K562 (cell line): ENCODE results near the gene AKR1C3. TPM values are rescaled to one million over a fixed set of nuclear protein-coding genes. Genes with fewer than 3 reads are reported as not detected.
A peak's percentile ranks its signal among the peaks of the same experiment; 100 is the strongest.

Source experiments
- ARNT ChIP-seq, 2 experiments: fragments of 450-650 bp; IDR thresholded peaks; 2 replicates each; pipeline ENCODE4 v1.6.1; 2016; ENCODE audit warnings: mild to moderate bottlenecking in 1 of 2
- BCL6 ChIP-seq: fragments of 250-450 bp; sonication (Bioruptor Pico); IDR thresholded peaks from 2 replicates; pipeline ENCODE4 v1.4.0; 2020
- EP400 ChIP-seq: fragments of 450-650 bp; IDR thresholded peaks from 2 replicates; pipeline ENCODE4 v1.6.1; 2017; ENCODE audit warnings: antibody characterized with exemption, mild to moderate bottlenecking, moderate library complexity
- ESRRB ChIP-seq: fragments of 250-450 bp; sonication (Bioruptor Pico); IDR thresholded peaks from 2 replicates; pipeline ENCODE4 v1.5.0; 2020; ENCODE audit warnings: mild to moderate bottlenecking, moderate library complexity, borderline replicate concordance
- FOXA3 ChIP-seq, 2 experiments: fragments of 450-650 bp in 1 of 2; sonication (generic) in 1 of 2; formaldehyde crosslinking; IDR thresholded peaks in 1 of 2; conservative IDR thresholded peaks in 1 of 2; 2 replicates each; pipeline versions ENCODE4 v1.4.0 to v1.8.0; 2020 to 2022; ENCODE audit warnings: mild to moderate bottlenecking in 2 of 2, missing genetic modification reagents in 1 of 2
- FOXK2 ChIP-seq, 2 experiments: fragments of 450-650 bp; IDR thresholded peaks in 1 of 2; conservative IDR thresholded peaks in 1 of 2; 2 replicates each; pipeline ENCODE4 v1.6.1; 2016; ENCODE audit warnings: low read depth in 2 of 2, mild to moderate bottlenecking in 1 of 2
- GABPA ChIP-seq: fragments of 200-800 bp; sonication (Bioruptor generic); conservative IDR thresholded peaks from 2 replicates; pipeline ENCODE4 v1.6.1; 2016; ENCODE audit warnings: low read depth, missing genetic modification characterization, missing compliant biosample characterization
- HSF4 ChIP-seq: fragments of 250-450 bp; sonication (Bioruptor Pico); IDR thresholded peaks from 2 replicates; pipeline ENCODE4 v2.1.2; 2022; ENCODE audit warnings: mild to moderate bottlenecking, moderate library complexity, borderline replicate concordance
- IFI16 ChIP-seq: fragments of 250-450 bp; sonication (Bioruptor Pico); IDR thresholded peaks from 2 replicates; pipeline ENCODE4 v2.1.2; 2022; ENCODE audit warnings: mild to moderate bottlenecking, inconsistent platforms
- JUNB ChIP-seq: fragments of 450-650 bp; formaldehyde crosslinking; conservative IDR thresholded peaks from 2 replicates; pipeline ENCODE4 v1.4.0; 2020; ENCODE audit warnings: mild to moderate bottlenecking
- KAT7 ChIP-seq: sonication (generic); formaldehyde crosslinking; IDR thresholded peaks from 2 replicates; pipeline ENCODE4 v1.8.0; 2022; ENCODE audit warnings: missing genetic modification reagents, mild to moderate bottlenecking, borderline replicate concordance
- KLF10 ChIP-seq: fragments of 250-450 bp; sonication (Bioruptor Pico); IDR thresholded peaks from 2 replicates; pipeline ENCODE4 v1.6.1; 2021; ENCODE audit warnings: matching md5 sums
- MTA2 ChIP-seq: fragments of 450-650 bp; IDR thresholded peaks from 2 replicates; pipeline ENCODE4 v1.6.1; 2016; ENCODE audit warnings: low read depth
- MYC ChIP-seq, 2 experiments: fragments of 250-450 bp in 1 of 2; sonication (Bioruptor Pico) in 1 of 2; IDR thresholded peaks; 2 replicates each; pipeline versions ENCODE4 v1.5.1 to v1.6.1; 2012 to 2021; ENCODE audit warnings: low read depth in 2 of 2, borderline replicate concordance in 1 of 2, improper control_type of control experiment in 1 of 2, low read length in 1 of 2, mild to moderate bottlenecking in 1 of 2, moderate library complexity in 1 of 2
- NCOA1 ChIP-seq: fragments of 450-650 bp; IDR thresholded peaks from 2 replicates; pipeline ENCODE4 v1.6.1; 2016; ENCODE audit warnings: low read depth
- NCOR1 ChIP-seq: fragments of 450-650 bp; IDR thresholded peaks from 2 replicates; pipeline ENCODE4 v1.6.1; 2016; ENCODE audit warnings: mild to moderate bottlenecking, moderate library complexity
- NFIC ChIP-seq: fragments of 450-650 bp; IDR thresholded peaks from 2 replicates; pipeline ENCODE4 v1.6.1; 2017; ENCODE audit warnings: mild to moderate bottlenecking, inconsistent platforms
- PHF20 ChIP-seq: fragments of 450-650 bp; IDR thresholded peaks from 2 replicates; pipeline ENCODE4 v1.6.1; 2018; ENCODE audit not compliant: partially characterized antibody
- RBFOX2 ChIP-seq: fragments of 200-400 bp; formaldehyde crosslinking; IDR thresholded peaks from 2 replicates; pipeline ENCODE4 v1.6.1; 2017; ENCODE audit warnings: low read depth, mild to moderate bottlenecking, low read length, moderate library complexity
- SLC30A9 ChIP-seq: fragments of 250-450 bp; sonication (Bioruptor Pico); IDR thresholded peaks from 2 replicates; pipeline ENCODE4 v1.8.0; 2022; ENCODE audit warnings: mild to moderate bottlenecking, moderate library complexity
- SMARCB1 ChIP-seq: IDR thresholded peaks from 2 replicates; pipeline ENCODE4 v1.6.1; 2011; ENCODE audit warnings: improper control_type of control experiment, low read depth; ENCODE audit not compliant: insufficient read length
- TAF15 ChIP-seq: fragments of 200-400 bp; formaldehyde crosslinking; IDR thresholded peaks from 2 replicates; pipeline ENCODE4 v1.6.1; 2017; ENCODE audit warnings: mild to moderate bottlenecking, low read depth, low read length, moderate library complexity
- UBTF ChIP-seq, 2 experiments: IDR thresholded peaks; 2 replicates each; pipeline ENCODE4 v1.6.1; 2012; ENCODE audit warnings: improper control_type of control experiment in 2 of 2, low read depth in 2 of 2, low read length in 2 of 2, borderline replicate concordance in 1 of 2
- XRCC3 ChIP-seq: fragments of 450-650 bp; IDR thresholded peaks from 2 replicates; pipeline ENCODE4 v1.6.1; 2017; ENCODE audit warnings: mild to moderate bottlenecking, moderate library complexity
- ZKSCAN8 ChIP-seq: fragments of 200-800 bp; sonication (Bioruptor generic); IDR thresholded peaks from 2 replicates; pipeline ENCODE4 v1.6.1; 2016; ENCODE audit warnings: missing genetic modification characterization, missing compliant biosample characterization
- ZNF274 ChIP-seq: IDR thresholded peaks from 2 replicates; pipeline ENCODE4 v1.6.1; 2011; ENCODE audit warnings: low read depth, mild to moderate bottlenecking, low read length, moderate library complexity, borderline replicate concordance
- ZNF444 ChIP-seq: fragments of 250-450 bp; sonication (Bioruptor Pico); IDR thresholded peaks from 2 replicates; pipeline ENCODE4 v1.4.0; 2020; ENCODE audit warnings: mild to moderate bottlenecking, moderate library complexity
- polyA plus RNA-seq, 8 experiments: library from polyadenylated mRNA; depleted of rRNA in 4 of 8; stranded (reverse) in 5 of 8; unstranded in 3 of 8; fragments of >200 nt; fragmentation: Nextera tagmentation in 2 of 8; fragmentation: Illumina TruSeq in 1 of 8; extraction: Ambion mirVana in 2 of 8; extraction: Trizol in 1 of 8; gene quantifications; 2 replicates each; pipeline versions ENCODE4 v1.2.1 to v1.2.3, GENCODE V29; 2011 to 2014; ENCODE audit warnings: inconsistent platforms in 1 of 8, missing spikeins in 1 of 8
- total RNA-seq, 7 experiments: library from RNA; depleted of rRNA in 6 of 7; stranded (reverse); fragments of >200 nt in 6 of 7; fragmentation: Illumina TruSeq in 2 of 7; extraction: Trizol in 2 of 7; gene quantifications; 2 replicates each; pipeline versions ENCODE4 v1.2.1 to v1.2.3, GENCODE V29; 2011 to 2021; ENCODE audit warnings: low replicate concordance in 1 of 7
- TF ChIP-seq, protein P1 (sequence below): fragments of 250-450 bp; sonication (Bioruptor Pico); IDR thresholded peaks from 2 replicates; pipeline ENCODE4 v1.8.0; 2022; ENCODE audit warnings: inconsistent platforms, mild to moderate bottlenecking, moderate library complexity, borderline replicate concordance

AKR1C3 gene
- total and polyA plus RNA-seq, 9 of the 15 experiments (the other 6 are each of a cell fraction or from before 2014, with no cell fraction given): 4.6 to 20.4 (median 10.1) TPM

GRCh38 chr10:5078547-5079180 lies 15.6 kb upstream of the AKR1C3 start (continued):
- TF ChIP-seq KAT7 (CRISPR knock-in tag) (no peak), XRCC3 (no peak), PHF20 (no peak), ZNF444 (CRISPR knock-in tag) (no peak), SLC30A9 (CRISPR knock-in tag) (no peak), IFI16 (CRISPR knock-in tag) (no peak), BCL6 (CRISPR knock-in tag) (no peak), MTA2 (no peak), MYC (IDR thresholded peaks at IDR 0.05; ENCODE audit: low read depth, low read length) (peak; percentile 25; the same call in 1 of the 2 replicates), MYC (CRISPR knock-in tag; IDR thresholded peaks at IDR 0.05; ENCODE audit: borderline replicate concordance, low read depth) (no peak), SMARCB1 (no peak), RBFOX2 (no peak), HSF4 (CRISPR knock-in tag) (no peak), ZKSCAN8 (CRISPR knock-in tag) (no peak; the same call in 1 of the 2 replicates), JUNB (CRISPR knock-in tag) (no peak), UBTF (IDR thresholded peaks at IDR 0.05; ENCODE audit: borderline replicate concordance in 1 of 2, low read depth in 2 of 2, low read length in 2 of 2) (no peak), ARNT (IDR thresholded peaks at IDR 0.05) (0 out of 4 replicates have a peak, but pooled peaks of 1 of the 2 experiments have one; percentile 21), NCOA1 (no peak), FOXK2 (conservative IDR thresholded peaks at IDR 0.05 in 1 of 2, IDR thresholded peaks at IDR 0.05 in 1 of 2; ENCODE audit: low read depth in 2 of 2) (no peak), KLF10 (CRISPR knock-in tag) (no peak), NCOR1 (no peak), NFIC (no peak), GABPA (tag) (no peak), FOXA3 (CRISPR knock-in tag; conservative IDR thresholded peaks at IDR 0.05 in 1 of 2, IDR thresholded peaks at IDR 0.05 in 1 of 2) (no peak), TAF15 (no peak), EP400 (peak; percentile 40), ZNF274 (no peak), ESRRB (no peak)
- TF ChIP-seq, protein P1, sequence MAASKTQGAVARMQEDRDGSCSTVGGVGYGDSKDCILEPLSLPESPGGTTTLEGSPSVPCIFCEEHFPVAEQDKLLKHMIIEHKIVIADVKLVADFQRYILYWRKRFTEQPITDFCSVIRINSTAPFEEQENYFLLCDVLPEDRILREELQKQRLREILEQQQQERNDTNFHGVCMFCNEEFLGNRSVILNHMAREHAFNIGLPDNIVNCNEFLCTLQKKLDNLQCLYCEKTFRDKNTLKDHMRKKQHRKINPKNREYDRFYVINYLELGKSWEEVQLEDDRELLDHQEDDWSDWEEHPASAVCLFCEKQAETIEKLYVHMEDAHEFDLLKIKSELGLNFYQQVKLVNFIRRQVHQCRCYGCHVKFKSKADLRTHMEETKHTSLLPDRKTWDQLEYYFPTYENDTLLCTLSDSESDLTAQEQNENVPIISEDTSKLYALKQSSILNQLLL (CRISPR knock-in tag): no peak
